BJ (cell line): ENCODE measurements around the gene DCLK1. TPM values are rescaled to one million over a fixed set of nuclear protein-coding genes. Genes with fewer than 3 reads are reported as not detected.

Source experiments
- CTCF ChIA-PET: fragments of 350-600 bp; formaldehyde crosslinking; extraction: SDS; loops from one replicate; lab custom pipeline; 2021; ENCODE audit warnings: antibody characterized with exemption, inconsistent platforms; lab: Yijun Ruan, JAX
- POLR2A ChIA-PET: fragments of 300-600 bp; sonication (Branson Sonifier 250); formaldehyde crosslinking; extraction: SDS; loops from one replicate; lab custom pipeline; 2021; ENCODE audit warnings: antibody characterized with exemption; lab: Charles Lee
- DNase-seq: peaks from one replicate; pipeline ENCODE4 v3.0.0-alpha.2; 2011; ENCODE audit warnings: low read depth
- H3K27me3 ChIP-seq: 2 replicates; pipeline ENCODE4 v1.6.0; 2011; ENCODE audit warnings: low read length; ENCODE audit not compliant: control insufficient read depth, insufficient read depth
- H3K36me3 ChIP-seq: 2 replicates; pipeline ENCODE4 v1.5.1; 2011; ENCODE audit warnings: low read length; ENCODE audit not compliant: control insufficient read depth, insufficient read depth
- H3K4me3 ChIP-seq: 2 replicates; pipeline ENCODE4 v1.5.1; 2011; ENCODE audit warnings: low read depth, mild to moderate bottlenecking, control low read depth, low read length
- polyA plus RNA-seq: library from polyadenylated mRNA; depleted of rRNA; stranded (reverse); fragments of >200 nt; gene quantifications from 2 replicates; pipeline ENCODE4 v1.2.3, GENCODE V29; 2011
- TF ChIP-seq, protein P1 (sequence below): IDR thresholded peaks from 2 replicates; pipeline ENCODE4 v1.5.1; 2011; ENCODE audit warnings: low read depth, mild to moderate bottlenecking, control low read depth, inconsistent platforms, low read length, moderate library complexity; ENCODE audit not compliant: insufficient read depth

Gene DCLK1
- polyA plus RNA-seq, 1 experiment, result 1.1 TPM

DNA sequence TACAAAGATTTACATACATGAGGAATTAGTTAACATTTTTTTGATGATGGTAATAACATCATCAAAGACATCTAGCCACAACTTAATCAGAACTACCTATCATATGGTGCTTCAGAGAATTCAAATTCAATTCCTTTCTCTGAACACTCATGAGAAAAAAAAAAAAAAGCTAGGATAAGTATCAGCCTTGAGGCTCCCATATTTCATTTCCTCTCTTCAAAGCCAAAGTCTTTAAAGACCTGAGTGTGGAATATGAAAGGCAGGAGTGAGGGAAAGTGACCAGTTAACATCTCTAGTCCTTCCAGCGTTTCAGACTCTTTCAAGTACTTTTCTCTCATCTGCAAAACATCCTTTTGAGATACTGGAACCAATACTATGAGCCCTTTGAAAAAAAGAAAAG lies 137.5 kb downstream of the DCLK1 start:
- Histone ChIP-seq H3K27me3 (no peaks in the 10 kb centered on the region; the same call in 1 of the 2 replicates), H3K36me3 (no peaks in the 10 kb centered on the region), H3K4me3 (no peak overlapping the region)
- DNase-seq, result no peak
- ChIA-PET CTCF (interaction anchor here (0.6 to 1.6 kb wide), 3 partner anchors 15 to 282 kb away, joined by 3 to 13 read pairs (median 5); no protein-coding TSS in a partner anchor), POLR2A (no interaction called here)
- TF ChIP-seq, protein P1, sequence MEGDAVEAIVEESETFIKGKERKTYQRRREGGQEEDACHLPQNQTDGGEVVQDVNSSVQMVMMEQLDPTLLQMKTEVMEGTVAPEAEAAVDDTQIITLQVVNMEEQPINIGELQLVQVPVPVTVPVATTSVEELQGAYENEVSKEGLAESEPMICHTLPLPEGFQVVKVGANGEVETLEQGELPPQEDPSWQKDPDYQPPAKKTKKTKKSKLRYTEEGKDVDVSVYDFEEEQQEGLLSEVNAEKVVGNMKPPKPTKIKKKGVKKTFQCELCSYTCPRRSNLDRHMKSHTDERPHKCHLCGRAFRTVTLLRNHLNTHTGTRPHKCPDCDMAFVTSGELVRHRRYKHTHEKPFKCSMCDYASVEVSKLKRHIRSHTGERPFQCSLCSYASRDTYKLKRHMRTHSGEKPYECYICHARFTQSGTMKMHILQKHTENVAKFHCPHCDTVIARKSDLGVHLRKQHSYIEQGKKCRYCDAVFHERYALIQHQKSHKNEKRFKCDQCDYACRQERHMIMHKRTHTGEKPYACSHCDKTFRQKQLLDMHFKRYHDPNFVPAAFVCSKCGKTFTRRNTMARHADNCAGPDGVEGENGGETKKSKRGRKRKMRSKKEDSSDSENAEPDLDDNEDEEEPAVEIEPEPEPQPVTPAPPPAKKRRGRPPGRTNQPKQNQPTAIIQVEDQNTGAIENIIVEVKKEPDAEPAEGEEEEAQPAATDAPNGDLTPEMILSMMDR, result no peak

DNA sequence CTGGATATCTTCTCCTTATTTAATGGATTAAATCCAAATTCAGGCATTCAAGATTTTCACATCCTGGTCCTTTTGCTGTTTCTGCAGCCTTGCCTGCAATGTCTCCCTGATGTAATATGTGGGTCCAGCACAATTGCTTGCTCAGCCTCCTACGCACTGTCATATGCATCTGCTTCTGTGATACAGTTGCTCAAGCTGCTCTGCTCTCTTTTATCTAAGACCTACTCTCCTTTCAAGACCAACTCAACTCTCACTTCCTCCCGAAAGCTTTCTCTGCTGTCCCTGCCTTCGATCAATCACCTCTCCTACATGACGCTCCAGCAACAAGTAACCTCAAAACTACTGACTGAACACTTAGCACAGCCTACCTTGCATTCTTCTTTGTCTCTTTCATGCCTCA lies 138.2 kb downstream of the DCLK1 start:
- no peaks in the 10 kb centered on the region for H3K36me3 ChIP-seq
- ChIA-PET POLR2A (no interaction called here), CTCF (interaction anchor here (1.6 kb wide), 1 partner anchor 282 kb away, joined by 5 read pairs; no protein-coding TSS in a partner anchor)
- TF ChIP-seq, protein P1, result no peak
- H3K27me3 ChIP-seq, result no peaks in the 10 kb centered on the region; the same call in 1 of the 2 replicates
- H3K4me3 ChIP-seq, result no peak overlapping the region
- DNase-seq, result no peak

DNA sequence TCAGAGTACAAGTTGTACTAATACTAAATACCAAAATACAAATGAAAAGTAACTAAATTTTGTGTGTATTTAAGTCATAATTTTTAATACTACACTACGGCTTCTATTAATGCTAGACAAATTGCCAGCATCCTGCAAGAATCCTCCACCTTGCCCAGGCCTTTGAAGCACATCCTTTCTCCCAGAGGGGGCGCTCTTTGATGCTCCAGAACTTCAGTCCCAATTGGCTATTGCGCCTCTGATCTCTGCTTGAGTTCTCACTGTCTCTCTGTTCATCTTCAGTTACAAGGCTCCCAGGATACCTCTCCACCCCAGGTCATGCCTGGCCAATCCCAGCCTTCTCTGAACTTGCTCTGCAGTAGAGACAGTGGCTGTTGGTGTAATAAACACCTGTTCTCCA lies 141.0 kb downstream of the DCLK1 start:
- CTCF ChIA-PET, result no interaction called here
- POLR2A ChIA-PET, result no interaction called here

DNA sequence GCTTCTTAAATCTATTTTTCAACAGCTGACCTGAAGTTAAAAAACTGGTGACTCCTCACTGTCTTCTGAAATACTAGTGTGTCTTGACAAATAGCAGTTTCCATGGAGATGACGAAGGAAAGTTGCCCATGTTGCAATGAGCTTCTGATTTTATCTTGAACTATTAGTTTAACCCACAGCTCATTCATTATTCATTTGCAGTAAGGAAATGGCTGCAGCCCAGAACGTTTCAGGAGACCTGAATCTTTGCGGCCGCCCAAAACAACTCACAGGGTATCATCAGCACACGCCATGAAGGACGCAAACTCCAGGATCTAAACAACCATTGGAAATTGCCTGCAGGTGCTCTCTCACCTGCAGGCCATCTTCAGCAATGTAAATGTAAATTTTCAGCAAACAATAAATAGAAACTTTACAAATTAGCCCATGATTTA lies 142.5 kb downstream of the DCLK1 start:
- TF ChIP-seq, protein P1, result no peak
- POLR2A ChIA-PET, result no interaction called here
- Histone ChIP-seq H3K27me3 (no peaks in the 10 kb centered on the region; the same call in 1 of the 2 replicates), H3K36me3 (no peaks in the 10 kb centered on the region), H3K4me3 (no peak overlapping the region)
- CTCF ChIA-PET, result interaction anchor here (1.0 to 2.3 kb wide), 2 partner anchors 10 to 287 kb away, joined by 5 to 8 read pairs; no protein-coding TSS in a partner anchor
- no peak for DNase-seq

More for the DNA sequence above, 141.0 kb downstream of the DCLK1 start:
- Histone ChIP-seq H3K27me3 (no peaks in the 10 kb centered on the region; the same call in 1 of the 2 replicates), H3K4me3 (no peak overlapping the region), H3K36me3 (no peaks in the 10 kb centered on the region)
- DNase-seq, result no peak
- TF ChIP-seq, protein P1, result no peak

DNA sequence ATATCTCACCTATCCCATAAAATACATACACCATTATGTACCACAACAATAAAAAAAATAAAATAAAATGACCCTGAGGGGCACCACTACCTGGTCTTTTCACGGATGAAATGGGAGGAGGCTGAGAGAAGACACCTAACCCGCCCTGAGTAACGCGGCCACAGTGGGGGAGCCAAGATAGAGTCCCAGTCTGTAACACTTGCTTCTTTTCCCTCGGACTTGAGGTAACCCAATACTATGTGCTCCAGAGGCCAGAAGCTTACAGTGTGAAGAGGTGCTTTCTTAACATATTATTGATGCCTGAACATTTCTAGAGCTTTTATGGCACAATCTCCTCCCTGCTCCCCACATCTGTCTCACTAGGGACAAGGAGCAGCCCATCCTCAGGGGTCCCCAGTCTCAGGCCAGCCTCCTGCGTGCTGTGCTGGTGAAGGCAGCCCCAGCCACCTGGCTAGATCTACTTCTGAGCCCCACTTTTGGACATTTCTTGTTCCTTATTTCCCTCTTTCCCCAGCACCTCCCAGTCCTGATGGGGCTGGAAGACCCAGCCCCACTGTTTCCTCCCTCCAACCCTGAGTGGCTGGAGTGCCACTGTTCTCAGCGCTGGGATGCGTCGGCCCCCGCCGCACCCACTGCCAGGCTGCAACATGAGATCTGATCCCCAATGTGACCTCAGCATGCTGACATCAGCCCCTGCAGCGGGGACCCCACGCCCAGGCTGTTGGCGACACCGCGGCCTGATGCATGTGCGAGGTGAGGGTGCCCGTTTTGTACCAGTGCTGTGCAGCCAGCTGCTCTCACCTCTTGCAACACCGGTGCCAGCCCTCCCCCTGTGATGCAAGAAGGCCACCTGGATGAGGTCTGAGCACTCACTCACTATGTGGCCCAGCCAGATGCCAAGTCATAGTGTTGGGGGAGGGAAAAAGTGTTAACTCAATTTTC lies 143.3 kb downstream of the DCLK1 start:
- POLR2A ChIA-PET, result no interaction called here
- H3K4me3 ChIP-seq, result no peak overlapping the region
- TF ChIP-seq, protein P1, result no peak
- no peak for DNase-seq
- CTCF ChIA-PET, result interaction anchor here (1.0 to 2.3 kb wide), 2 partner anchors 9 to 287 kb away, joined by 5 to 8 read pairs; no protein-coding TSS in a partner anchor
- H3K27me3 ChIP-seq, result no peaks in the 10 kb centered on the region; the same call in 1 of the 2 replicates
- H3K36me3 ChIP-seq, result no peaks in the 10 kb centered on the region
